ENCODE data around the gene TNF. TPM values are rescaled to one million over a fixed set of nuclear protein-coding genes. Genes with fewer than 3 reads are reported as not detected.
A peak's percentile ranks its signal among the peaks of the same experiment; 100 is the strongest.
"Not testable (repeated sequence)": the region's sequence is repeated elsewhere in the genome, so short reads cannot be mapped to it uniquely, and the experiment has no call there.

TNF gene
- total RNA-seq, 1 donor, result 230 TPM

GRCh38 chr6:31587791-31588777, 12.7 kb downstream of the TNF start:
- Histone ChIP-seq H3K4me1 (ENCODE audit: insufficient read depth, low read length) (peaks cover 86% of the 10 kb centered on the region), H3K9me3 (ENCODE audit: low read depth, low read length) (no peaks in the 10 kb centered on the region), H3K4me3 (ENCODE audit: low read length) (peak overlapping the region; percentile 64), H3K27me3 (ENCODE audit: insufficient read depth, low read length) (no peaks in the 10 kb centered on the region)

DNA sequence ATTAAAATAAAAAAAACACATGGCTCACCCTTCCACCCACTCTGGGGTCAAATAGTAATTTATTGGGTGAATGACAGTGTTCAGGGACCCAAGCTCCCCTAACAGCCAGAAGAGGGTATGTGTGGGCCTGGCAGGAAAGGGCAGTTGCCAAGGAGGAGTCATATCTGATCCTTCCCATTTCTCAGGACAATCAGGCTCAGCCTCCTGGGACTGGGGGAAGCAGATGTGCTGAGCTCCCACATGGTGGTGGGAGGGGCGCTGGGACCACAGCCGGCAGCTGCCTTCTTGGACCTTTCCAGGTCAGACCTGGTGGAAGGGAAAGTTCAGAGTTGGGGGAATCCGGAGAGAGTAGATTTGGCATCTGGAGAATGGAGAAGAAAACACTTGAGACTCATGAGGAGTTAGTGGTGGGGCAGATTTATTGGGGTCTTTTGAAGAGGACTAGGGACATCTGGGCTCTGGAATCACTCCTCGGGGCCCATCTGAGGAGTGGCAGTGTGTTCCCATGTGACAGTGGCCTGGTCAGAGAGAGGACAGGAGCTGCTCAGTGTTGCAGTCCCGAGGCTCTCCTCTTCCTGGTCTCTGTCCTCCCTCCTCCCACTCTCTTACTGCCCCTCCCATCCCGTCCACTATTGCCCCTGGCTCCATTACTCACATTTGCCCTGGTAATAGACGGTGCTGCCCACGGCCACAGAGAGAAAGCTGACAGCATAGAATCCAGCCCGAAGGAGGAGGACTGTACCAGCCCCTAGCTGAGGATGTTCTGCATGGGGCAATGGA, 13.7 kb downstream of the TNF start:
- Histone ChIP-seq H3K9me3 (ENCODE audit: low read depth, low read length) (no peaks in the 10 kb centered on the region), H3K27me3 (ENCODE audit: insufficient read depth, low read length) (no peaks in the 10 kb centered on the region), H3K4me3 (ENCODE audit: low read length) (peak overlapping the region; percentile 64), H3K4me1 (ENCODE audit: insufficient read depth, low read length) (peaks cover 86% of the 10 kb centered on the region)

DNA sequence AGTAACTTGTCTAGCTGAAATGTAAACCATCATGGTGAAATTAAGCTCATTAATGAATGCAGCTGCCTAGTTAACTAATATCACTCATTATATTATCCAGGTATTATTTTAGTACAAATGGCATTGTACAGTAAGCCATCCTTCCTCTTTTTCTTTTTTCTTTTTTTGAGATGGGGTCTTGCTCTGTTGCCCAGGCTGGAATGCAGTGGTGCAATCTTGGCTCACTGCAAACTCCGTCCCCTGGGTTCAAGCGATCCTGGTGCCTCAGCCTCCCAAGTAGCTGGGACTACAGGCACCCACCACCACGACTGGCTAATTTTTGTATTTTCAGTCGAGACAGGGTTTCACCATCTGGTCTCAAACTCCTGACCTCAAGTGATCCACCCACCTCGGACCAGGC, 15.3 kb downstream of the TNF start:
- not testable (repeated sequence) for H3K9me3 ChIP-seq (ENCODE audit: low read depth, low read length); H3K27me3 ChIP-seq (ENCODE audit: insufficient read depth, low read length); H3K4me3 ChIP-seq (ENCODE audit: low read length)
- H3K4me1 ChIP-seq (ENCODE audit: insufficient read depth, low read length), result peaks cover 83% of the 10 kb centered on the region

DNA sequence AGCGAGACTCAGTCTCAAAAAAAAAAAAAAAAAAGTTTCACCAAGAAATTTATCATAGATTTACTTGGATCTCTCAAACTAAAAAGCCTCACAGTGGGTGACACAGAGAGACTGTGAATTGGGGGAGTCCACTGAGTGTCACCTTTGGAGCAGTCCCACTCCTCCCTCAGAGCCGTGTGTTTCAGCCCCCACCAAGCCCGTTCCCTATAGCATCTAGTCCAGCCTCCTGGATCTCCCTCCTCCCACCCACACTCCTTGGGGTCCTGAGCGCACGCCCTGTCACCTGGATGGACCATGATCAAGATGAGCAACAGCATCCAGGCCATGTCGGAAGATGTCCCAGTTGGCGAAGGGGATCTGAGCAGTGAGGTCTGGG, 17.0 kb downstream of the TNF start:
- H3K9me3 ChIP-seq (ENCODE audit: low read depth, low read length), result no peaks in the 10 kb centered on the region
- peaks cover 83% of the 10 kb centered on the region for H3K4me1 ChIP-seq (ENCODE audit: insufficient read depth, low read length)
- H3K4me3 ChIP-seq (ENCODE audit: low read length), result peak overlapping the region; percentile 1

GRCh38 chr6:31597006-31597405, 21.6 kb downstream of the TNF start:
- Histone ChIP-seq H3K4me1 (ENCODE audit: insufficient read depth, low read length) (peaks cover 60% of the 10 kb centered on the region), H3K4me3 (ENCODE audit: low read length) (no peak overlapping the region), H3K9me3 (ENCODE audit: low read depth, low read length) (no peaks in the 10 kb centered on the region), H3K27me3 (ENCODE audit: insufficient read depth, low read length) (no peaks in the 10 kb centered on the region)

More for the DNA sequence above, 17.0 kb downstream of the TNF start:
- no peaks in the 10 kb centered on the region for H3K27me3 ChIP-seq (ENCODE audit: insufficient read depth, low read length)

DNA sequence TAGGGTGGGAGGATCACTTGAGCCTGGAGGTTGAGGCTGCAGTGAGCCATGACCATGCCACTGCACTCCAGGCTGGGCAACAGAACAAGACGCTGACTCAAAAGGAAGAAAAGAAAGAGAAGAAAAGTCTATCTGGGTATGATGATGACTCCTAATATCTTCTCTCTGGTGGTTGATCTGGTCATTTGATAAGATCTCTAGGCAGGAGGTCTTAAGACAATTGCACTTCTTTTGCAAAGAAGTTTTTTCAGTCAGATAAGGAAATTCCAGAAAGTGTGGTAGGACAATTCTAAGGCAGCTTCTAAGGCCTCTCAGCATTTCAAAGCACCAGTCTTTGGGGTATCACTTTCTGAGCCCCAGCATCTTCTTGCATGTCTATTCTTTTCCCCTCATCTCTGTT, 32.0 kb downstream of the TNF start:
- no peak overlapping the region for H3K4me3 ChIP-seq (ENCODE audit: low read length)
- H3K9me3 ChIP-seq (ENCODE audit: low read depth, low read length), result no peaks in the 10 kb centered on the region
- H3K4me1 ChIP-seq (ENCODE audit: insufficient read depth, low read length), result peaks cover 5% of the 10 kb centered on the region
- no peaks in the 10 kb centered on the region for H3K27me3 ChIP-seq (ENCODE audit: insufficient read depth, low read length)

DNA sequence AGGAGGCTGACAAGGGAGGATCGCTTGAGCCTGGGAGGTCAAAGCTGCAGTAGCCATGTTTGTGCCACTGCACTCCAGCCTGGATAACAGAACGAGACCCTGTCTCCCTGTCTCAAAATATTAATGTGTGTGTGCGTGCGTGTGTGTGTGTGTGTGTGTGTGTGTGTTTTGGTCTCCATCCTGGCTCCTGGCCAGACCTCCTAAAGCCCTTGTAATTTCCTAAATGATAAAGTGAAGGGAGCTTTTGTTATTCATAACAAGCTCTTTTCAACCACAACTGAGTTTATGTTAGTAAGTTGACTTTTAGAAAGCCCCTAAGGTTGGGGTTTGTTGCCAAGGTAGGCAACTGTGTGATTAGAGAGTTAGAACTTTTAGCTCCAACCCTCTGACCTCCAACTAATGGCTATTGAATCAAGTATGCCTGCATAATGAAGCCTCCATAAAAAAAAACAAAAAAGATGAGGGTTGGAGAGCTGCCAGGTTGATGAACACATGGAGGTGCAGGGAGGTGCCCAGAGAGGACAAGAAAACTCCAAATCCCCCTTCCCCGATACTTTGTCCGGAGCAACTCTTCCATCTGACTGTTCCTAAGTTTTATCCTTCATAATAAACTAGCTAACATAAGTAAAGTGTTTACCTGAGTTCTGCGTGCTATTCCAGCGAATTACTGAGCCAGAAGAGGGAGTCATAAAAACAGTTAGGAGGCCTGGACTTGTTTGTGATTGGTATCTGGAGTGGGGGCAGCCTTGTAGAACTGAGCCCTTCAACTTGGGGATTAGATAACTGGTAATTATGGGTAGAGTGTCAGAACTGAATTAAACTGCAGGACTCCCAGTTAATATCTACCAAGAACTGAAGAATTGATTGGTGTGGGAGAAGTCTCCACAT, 34.4 kb downstream of the TNF start:
- Histone ChIP-seq H3K9me3 (ENCODE audit: low read depth, low read length) (no peaks in the 10 kb centered on the region), H3K4me3 (ENCODE audit: low read length) (no peak overlapping the region), H3K27me3 (ENCODE audit: insufficient read depth, low read length) (no peaks in the 10 kb centered on the region), H3K4me1 (ENCODE audit: insufficient read depth, low read length) (peaks cover 21% of the 10 kb centered on the region)

DNA sequence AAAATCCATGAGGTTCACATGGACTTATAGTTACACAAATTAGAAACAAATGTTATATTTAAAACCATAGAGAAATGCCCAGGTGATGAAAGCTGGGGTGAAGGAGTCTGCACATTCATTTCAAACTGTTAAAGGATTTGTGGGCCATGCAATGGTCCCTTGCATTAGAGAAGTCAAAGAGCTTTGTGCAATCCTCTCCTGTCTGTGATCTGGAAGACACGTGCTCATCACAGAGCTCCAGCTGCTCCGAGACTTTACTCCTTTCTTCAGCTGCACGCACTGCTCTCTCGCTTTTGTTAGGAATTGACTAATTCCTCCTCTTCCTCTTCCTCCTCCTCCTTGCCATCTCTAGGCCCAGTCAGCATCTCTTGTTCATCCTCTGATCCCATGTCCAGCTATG, 35.6 kb downstream of the TNF start:
- Histone ChIP-seq H3K27me3 (ENCODE audit: insufficient read depth, low read length) (no peaks in the 10 kb centered on the region), H3K4me1 (ENCODE audit: insufficient read depth, low read length) (peaks cover 33% of the 10 kb centered on the region), H3K4me3 (ENCODE audit: low read length) (no peak overlapping the region), H3K9me3 (ENCODE audit: low read depth, low read length) (no peaks in the 10 kb centered on the region)

GRCh38 chr6:31614075-31614619, 38.8 kb downstream of the TNF start:
- Histone ChIP-seq H3K9me3 (ENCODE audit: low read depth, low read length) (no peaks in the 10 kb centered on the region), H3K4me1 (ENCODE audit: insufficient read depth, low read length) (peaks cover 55% of the 10 kb centered on the region), H3K27me3 (ENCODE audit: insufficient read depth, low read length) (no peaks in the 10 kb centered on the region), H3K4me3 (ENCODE audit: low read length) (no peak overlapping the region)

GRCh38 chr6:31614684-31615578, 39.6 kb downstream of the TNF start, which contains the start of gene AIF1:
Gene AIF1, plus strand, starts transcription at chr6:31615234. Its CDS starts 96 bp downstream, at chr6:31615330.
- Histone ChIP-seq H3K4me3 (ENCODE audit: low read length) (peak within 1 kb of the TSS; percentile 60), H3K9me3 (ENCODE audit: low read depth, low read length) (no peaks in the 10 kb centered on the region), H3K27me3 (ENCODE audit: insufficient read depth, low read length) (no peaks in the 10 kb centered on the region), H3K4me1 (ENCODE audit: insufficient read depth, low read length) (peaks cover 61% of the 10 kb centered on the region)

- Histone ChIP-seq H3K27me3 (ENCODE audit: insufficient read depth, low read length) (no peaks in the 10 kb centered on the region), H3K4me1 (ENCODE audit: insufficient read depth, low read length) (peaks cover 60% of the 10 kb centered on the region), H3K9me3 (ENCODE audit: low read depth, low read length) (no peaks in the 10 kb centered on the region), H3K4me3 (ENCODE audit: low read length) (peak overlapping the region; percentile 60)
These were observed 40.4 kb downstream of the TNF start for GRCh38 chr6:31615748-31616147.

DNA sequence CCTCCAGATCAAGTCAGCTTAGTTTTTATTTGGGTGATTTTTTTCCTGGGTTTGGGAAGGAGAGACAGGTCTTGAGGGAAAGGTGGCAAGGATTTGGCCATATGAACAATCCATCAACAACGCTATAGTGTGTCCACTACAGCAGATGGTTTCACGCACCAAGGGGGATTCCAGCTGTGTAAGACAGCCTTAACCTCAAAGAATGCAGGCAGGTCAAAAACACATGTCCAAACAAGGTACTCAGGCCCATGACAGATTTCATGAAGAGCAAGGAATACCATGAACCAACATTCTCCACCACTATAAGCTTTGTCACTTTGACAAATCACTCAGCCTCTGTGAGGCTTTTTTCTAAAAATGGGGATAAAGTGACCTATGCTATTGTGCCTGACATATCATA, 41.6 kb downstream of the TNF start:
- no peak overlapping the region for H3K4me3 ChIP-seq (ENCODE audit: low read length)
- H3K4me1 ChIP-seq (ENCODE audit: insufficient read depth, low read length), result peaks cover 67% of the 10 kb centered on the region

DNA sequence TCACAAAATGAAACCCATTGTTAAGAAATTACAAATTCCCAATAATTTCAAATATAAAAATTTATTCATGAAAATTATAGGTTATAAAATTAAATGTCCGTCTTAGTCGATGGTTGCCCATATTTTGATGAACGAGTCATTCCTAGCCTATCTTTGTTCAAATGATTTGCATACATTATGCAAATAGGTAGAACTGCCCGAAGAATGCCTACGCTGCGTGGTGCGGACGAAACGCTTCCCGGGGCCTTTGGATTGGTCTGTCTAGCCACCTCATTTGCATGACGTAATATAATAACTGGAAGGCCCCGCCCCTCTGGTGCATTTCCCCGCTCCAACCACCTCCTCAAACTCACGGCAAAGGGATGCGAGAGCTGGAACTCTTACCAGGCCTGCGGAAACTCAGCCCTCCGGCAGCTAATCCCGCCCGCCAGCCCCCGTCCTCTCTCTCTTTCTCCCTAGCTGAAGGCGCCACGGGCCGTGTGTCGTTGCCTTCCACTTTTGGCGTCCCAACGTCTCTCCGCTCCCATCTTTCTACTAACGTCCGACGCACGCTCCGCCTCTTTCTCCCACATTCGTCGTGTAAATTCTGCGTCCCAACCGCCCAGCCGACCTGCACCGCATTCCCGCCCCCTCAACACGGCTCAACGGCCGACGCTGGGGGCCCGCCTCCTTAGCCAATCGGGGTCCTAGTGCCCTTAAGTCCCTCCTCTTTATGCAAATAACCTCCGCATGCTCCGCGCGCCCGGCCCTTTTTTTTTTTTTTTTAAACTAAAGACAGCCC, 44.6 kb downstream of the TNF start:
- peaks cover 63% of the 10 kb centered on the region for H3K4me1 ChIP-seq (ENCODE audit: insufficient read depth, low read length)
- peak overlapping the region; percentile 77 for H3K4me3 ChIP-seq (ENCODE audit: low read length)
- H3K9me3 ChIP-seq (ENCODE audit: low read depth, low read length), result no peaks in the 10 kb centered on the region

More for the DNA sequence above, 41.6 kb downstream of the TNF start:
- no peaks in the 10 kb centered on the region for H3K27me3 ChIP-seq (ENCODE audit: insufficient read depth, low read length)
- no peaks in the 10 kb centered on the region for H3K9me3 ChIP-seq (ENCODE audit: low read depth, low read length)

More for the DNA sequence above, 44.6 kb downstream of the TNF start:
- H3K27me3 ChIP-seq (ENCODE audit: insufficient read depth, low read length), result no peaks in the 10 kb centered on the region
